ENCODE data around the gene NKAPD1.
"Not testable (repeated sequence)": the region's sequence is repeated elsewhere in the genome, so short reads cannot be mapped to it uniquely, and the experiment has no call there.

Gene NKAPD1

GRCh38 chr11:112087212-112087611, 13.1 kb downstream of the NKAPD1 start:
- no peak for DNase-seq

- not testable (repeated sequence) for DNase-seq
These were observed 21.2 kb downstream of the NKAPD1 start for GRCh38 chr11:112095302-112095701.

GRCh38 chr11:112096194-112096593, 22.1 kb downstream of the NKAPD1 start:
- DNase-seq: no peak

GRCh38 chr11:112097734-112098528, 23.8 kb downstream of the NKAPD1 start:
- DNase-seq: no peak

- DNase-seq: no peak
These were observed 26.4 kb downstream of the NKAPD1 start for GRCh38 chr11:112100462-112100861.

- no peak for DNase-seq
These were observed 29.3 kb downstream of the NKAPD1 start for GRCh38 chr11:112103446-112103845.

- no peak for DNase-seq
These were observed 32.0 kb downstream of the NKAPD1 start for GRCh38 chr11:112106070-112106469.

GRCh38 chr11:112113539-112114457, 39.7 kb downstream of the NKAPD1 start:
- DNase-seq: peak; percentile 61

- no peak for DNase-seq
These were observed 40.4 kb downstream of the NKAPD1 start for GRCh38 chr11:112114460-112114859.

- DNase-seq: no peak
These were observed 41.3 kb downstream of the NKAPD1 start for GRCh38 chr11:112115386-112115785.

- peak; percentile 37 for DNase-seq
These were observed 44.1 kb downstream of the NKAPD1 start for GRCh38 chr11:112118176-112118575.

GRCh38 chr11:112121981-112122615, 48.0 kb downstream of the NKAPD1 start:
- DNase-seq: no peak

GRCh38 chr11:112123129-112123528, 49.0 kb downstream of the NKAPD1 start:
- DNase-seq: no peak

GRCh38 chr11:112127056-112127455, 53.0 kb downstream of the NKAPD1 start:
- no peak for DNase-seq

GRCh38 chr11:112128483-112129121, 54.5 kb downstream of the NKAPD1 start:
- no peak for DNase-seq

- no peak for DNase-seq
These were observed 55.6 kb downstream of the NKAPD1 start for GRCh38 chr11:112129656-112130055.

GRCh38 chr11:112132737-112133136, 58.6 kb downstream of the NKAPD1 start:
- no peak for DNase-seq

GRCh38 chr11:112134473-112134872, 60.4 kb downstream of the NKAPD1 start:
- DNase-seq: no peak
